Heart right ventricle (tissue), 16 donors: ENCODE results near the gene DUSP1. TPM values are rescaled to one million over a fixed set of nuclear protein-coding genes. Genes with fewer than 3 reads are reported as not detected.

Source experiments
- ATAC-seq, 8 donors: fragments of 200-7000 bp; cut with Tn5 transposase; one replicate each; pipeline ENCODE4 v1.9.1; 2020; ENCODE audit warnings: mild to moderate bottlenecking in 8 of 8, moderate library complexity in 8 of 8, moderate number of reproducible peaks in 1 of 8
- DNase-seq, 2 donors: peaks; one replicate each; pipeline ENCODE4 v3.0.0-alpha.2; 2020
- H3K27ac ChIP-seq, 10 donors: fragments of 200-600 bp; sonication (generic) in 2 of 10; one replicate each; pipeline versions ENCODE4 v1.5.0 to v1.8.0; 2020 to 2022; ENCODE audit warnings: mild to moderate bottlenecking in 3 of 10
- H3K27me3 ChIP-seq, 7 donors: fragments of 200-600 bp; one replicate each; pipeline ENCODE4 v1.8.0; 2021 to 2022; ENCODE audit warnings: mild to moderate bottlenecking in 2 of 7
- H3K36me3 ChIP-seq, 9 donors: fragments of 200-600 bp; sonication (generic) in 1 of 9; one replicate each; pipeline versions ENCODE4 v1.5.0 to v1.8.0; 2020 to 2022; ENCODE audit warnings: mild to moderate bottlenecking in 2 of 9
- H3K4me1 ChIP-seq, 9 donors: fragments of 200-600 bp; sonication (generic) in 1 of 9; one replicate each; pipeline versions ENCODE4 v1.5.0 to v1.8.0; 2020 to 2022; ENCODE audit warnings: mild to moderate bottlenecking in 4 of 9
- H3K4me3 ChIP-seq, 10 donors: fragments of 200-600 bp; sonication (generic) in 2 of 10; one replicate each; pipeline versions ENCODE4 v1.5.0 to v1.8.0; 2020 to 2022; ENCODE audit warnings: mild to moderate bottlenecking in 7 of 10, moderate library complexity in 2 of 10
- H3K9me3 ChIP-seq, 11 donors: fragments of 200-600 bp in 10 of 11; sonication (generic) in 2 of 11; one replicate each; pipeline versions ENCODE4 v1.5.0 to v1.8.0; 2013 to 2022; ENCODE audit warnings: mild to moderate bottlenecking in 2 of 11, control low read depth in 1 of 11, moderate library complexity in 1 of 11
- WGBS, 2 donors: extraction: QIAGEN DNeasy Blood & Tissue Kit; methylation state at CpG; one replicate each; pipeline ENCODE4 v1.1.7; 2013; ENCODE audit warnings: inconsistent platforms in 1 of 2; 5-methylcytosine and 5-hydroxymethylcytosine counted together
- intact Hi-C, 10 donors: fragments of 100-400 bp; cut with DNase I; formaldehyde crosslinking; loops; one replicate each; pipeline versions ENCODE4 v1.11.1 to v1.14.2; 2022
- polyA plus RNA-seq, 2 donors: library from polyadenylated mRNA; stranded (reverse); fragments of 200-250 nt; gene quantifications; one replicate each; pipeline ENCODE4 v1.2.3, GENCODE V29; 2013
- total RNA-seq, 10 donors: library from RNA; stranded (reverse); fragmentation: NEBNext Ultra II Directional in 3 of 10; extraction: Animal tissue kit (Norgen Biotek cat#: 25700) in 3 of 10; gene quantifications; one replicate each; pipeline versions ENCODE4 v1.2.1 to v1.2.4, GENCODE V29; 2021 to 2023
- TF ChIP-seq, protein P1 (sequence below), 9 donors: fragments of 200-600 bp; sonication (generic) in 2 of 9; IDR thresholded peaks; one replicate each; pipeline versions ENCODE4 v1.5.0 to v1.8.0; 2021 to 2022; ENCODE audit warnings: antibody characterized with exemption in 9 of 9, mild to moderate bottlenecking in 5 of 9, moderate library complexity in 1 of 9
- donor health status: Arrhythmogenic right ventricular cardiomyopathy.
- donor health status: ischemic (EF 13 %, LVEDD 7.1; RV severe dilation, severe dysfunction).
- donor health status: healthy with polysubstance abuse.
- donor health status: DM: no; HTN: yes; CAD: no.
- donor health status: DM: no; HTN: no; CAD: no.
- donor health status: ischemic (EF 25% LVEDD 6.9; RV normal size, moderate dysfunction).
- donor health status: ischemic (EF 25% LVEDD 5.7; RV mildly dilated, moderate dysfunction).
- donor health status: healthy.
- donor health status: DM: yes; HTN: yes; CAD: no.
- donor health status: Ischemic cardiomyopathy.
- donor health status: ischemic (EF 35%, LVEDD 5.7; RV mildly dilated, moderate dysfunction).
- donor health status: nonischemic (EF 11% LVEDD 7.7; RV severe dilation, severe dysfunction).
- donor health status: DM: yes; HTN: yes; CAD: no.
- donor health status: PGD.
- donor health status: ischemic (EF 29% LVEDD 5.4; RV normal size, mild dysfunction).
- donor health status: nonischemic (EF 23%, LVEDD 6.1; RV moderate dilation, normal function).

The DUSP1 gene
- total and polyA plus RNA-seq, 12 donors, result 33.3 to 215 (median 125) TPM

DNA sequence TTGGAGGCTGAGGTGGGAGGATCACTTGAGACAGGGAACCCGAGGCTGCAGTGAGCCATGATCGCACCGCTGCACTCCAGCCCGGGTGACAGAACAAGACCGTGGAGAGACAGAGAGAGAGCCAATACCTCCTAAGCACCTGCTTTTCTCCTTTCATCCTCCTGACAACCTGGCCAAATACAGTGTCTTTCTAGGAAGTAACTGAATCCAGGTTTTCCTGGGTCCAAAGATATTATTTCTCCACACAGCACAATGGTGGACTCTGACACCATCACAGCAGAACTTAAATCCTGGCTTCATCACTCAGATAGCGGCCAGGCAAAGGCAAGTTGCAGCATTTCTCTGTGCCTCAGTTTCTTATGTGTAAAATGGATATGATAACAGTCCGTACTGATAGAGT is 21.9 kb downstream of the DUSP1 start:
- Histone ChIP-seq H3K4me1 (peaks cover 31 to 64% (median 46%) of the 10 kb centered on the region in 9 donors), H3K36me3 (no peaks in the 10 kb centered on the region), H3K27me3 (no peaks in the 10 kb centered on the region), H3K9me3 (peaks cover 0 to 9% (median 0%) of the 10 kb centered on the region in 11 donors), H3K27ac (peak overlapping the region; percentile 83 to 99 (median 95)), H3K4me3 (peak overlapping the region in 4 of 10 donors; percentile 8 to 33 (median 25))
- intact Hi-C loops, result loop anchor here in 3 of 10 donors (2.0 kb wide), 1 partner anchor 32 kb away; no protein-coding TSS in a partner anchor
- ATAC-seq, result no peak
- TF ChIP-seq, protein P1, sequence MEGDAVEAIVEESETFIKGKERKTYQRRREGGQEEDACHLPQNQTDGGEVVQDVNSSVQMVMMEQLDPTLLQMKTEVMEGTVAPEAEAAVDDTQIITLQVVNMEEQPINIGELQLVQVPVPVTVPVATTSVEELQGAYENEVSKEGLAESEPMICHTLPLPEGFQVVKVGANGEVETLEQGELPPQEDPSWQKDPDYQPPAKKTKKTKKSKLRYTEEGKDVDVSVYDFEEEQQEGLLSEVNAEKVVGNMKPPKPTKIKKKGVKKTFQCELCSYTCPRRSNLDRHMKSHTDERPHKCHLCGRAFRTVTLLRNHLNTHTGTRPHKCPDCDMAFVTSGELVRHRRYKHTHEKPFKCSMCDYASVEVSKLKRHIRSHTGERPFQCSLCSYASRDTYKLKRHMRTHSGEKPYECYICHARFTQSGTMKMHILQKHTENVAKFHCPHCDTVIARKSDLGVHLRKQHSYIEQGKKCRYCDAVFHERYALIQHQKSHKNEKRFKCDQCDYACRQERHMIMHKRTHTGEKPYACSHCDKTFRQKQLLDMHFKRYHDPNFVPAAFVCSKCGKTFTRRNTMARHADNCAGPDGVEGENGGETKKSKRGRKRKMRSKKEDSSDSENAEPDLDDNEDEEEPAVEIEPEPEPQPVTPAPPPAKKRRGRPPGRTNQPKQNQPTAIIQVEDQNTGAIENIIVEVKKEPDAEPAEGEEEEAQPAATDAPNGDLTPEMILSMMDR (IDR thresholded peaks at IDR 0.05), result no peak
- WGBS, 2 donors, result 87 to 90% methylated on average over 7 of the region's 7 CpGs
- DNase-seq, result no peak

DNA sequence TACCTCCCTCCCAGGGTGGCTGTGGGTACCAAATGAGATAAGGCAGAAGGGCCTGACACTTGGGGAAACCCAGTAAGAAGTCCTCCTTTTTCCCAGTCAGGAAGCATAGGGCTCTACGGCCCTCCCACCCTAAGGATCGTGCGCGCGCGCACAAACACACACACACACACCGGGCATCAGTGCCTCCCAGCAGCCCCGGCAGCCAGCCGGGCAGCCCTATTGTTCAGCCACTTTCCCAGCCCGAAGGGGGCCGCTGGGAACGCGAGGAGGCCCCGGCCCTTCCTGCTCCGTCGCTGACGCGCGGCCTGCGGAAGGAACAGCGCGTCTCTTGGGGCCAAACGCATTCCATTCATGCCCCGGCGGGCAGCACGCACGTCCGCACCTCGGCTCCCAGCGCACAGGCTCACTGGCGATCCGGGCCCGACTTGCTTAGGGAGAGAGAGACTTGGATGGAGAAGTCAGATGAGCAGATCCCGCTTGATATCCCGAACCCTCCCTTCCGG is 22.6 kb downstream of the DUSP1 start:
- intact Hi-C loops, result loop anchor here in 3 of 10 donors (1.0 to 2.0 kb wide), 2 partner anchors 17 to 32 kb away; no protein-coding TSS in a partner anchor
- peaks cover 0 to 9% (median 0%) of the 10 kb centered on the region in 11 donors for H3K9me3 ChIP-seq
- ATAC-seq (peak; percentile 77 to 92 (median 89)), DNase-seq (peak; percentile 91)
- peak overlapping the region in 6 of 10 donors; percentile 3 to 33 (median 14) for H3K4me3 ChIP-seq
- peak overlapping the region; percentile 83 to 99 (median 95) for H3K27ac ChIP-seq
- TF ChIP-seq, protein P1 (IDR thresholded peaks at IDR 0.05), result peak in 1 of 9 donors; percentile 28
- no peaks in the 10 kb centered on the region for H3K27me3 ChIP-seq
- peaks cover 31 to 69% (median 46%) of the 10 kb centered on the region in 9 donors for H3K4me1 ChIP-seq
- WGBS, 2 donors, result 13 to 18% methylated on average over 36 of the region's 36 CpGs
- no peaks in the 10 kb centered on the region for H3K36me3 ChIP-seq

DNA sequence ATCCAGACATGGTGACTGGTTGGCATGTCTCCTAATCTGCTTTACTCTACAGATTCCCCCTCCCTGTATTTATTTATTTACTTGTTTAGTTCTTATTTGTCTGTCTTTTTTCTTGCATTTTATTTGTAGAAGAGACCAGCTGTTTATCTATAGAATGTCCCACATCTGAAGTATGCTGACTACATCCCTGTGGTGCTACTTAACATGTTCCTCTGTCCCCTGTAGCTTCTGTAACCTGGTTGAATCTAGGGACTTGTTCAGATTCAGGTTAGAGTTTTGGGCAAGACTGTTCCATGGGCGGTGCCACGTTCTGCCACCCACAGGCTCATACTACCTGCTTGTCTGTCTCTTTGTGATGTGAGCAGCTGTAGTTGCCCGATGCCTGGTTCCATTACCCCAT is 23.5 kb downstream of the DUSP1 start:
- ATAC-seq, result no peak
- H3K9me3 ChIP-seq, result peaks cover 0 to 9% (median 0%) of the 10 kb centered on the region in 11 donors
- TF ChIP-seq, protein P1 (IDR thresholded peaks at IDR 0.05), result no peak
- DNase-seq, result no peak
- no peak overlapping the region for H3K4me3 ChIP-seq
- H3K4me1 ChIP-seq, result peaks cover 31 to 69% (median 46%) of the 10 kb centered on the region in 9 donors
- peak overlapping the region; percentile 83 to 99 (median 95) for H3K27ac ChIP-seq
- WGBS, 2 donors, result 62 to 66% methylated on average over 3 of the region's 3 CpGs
- no peaks in the 10 kb centered on the region for H3K36me3 ChIP-seq
- no peaks in the 10 kb centered on the region for H3K27me3 ChIP-seq
- intact Hi-C loops, result no loop called here

DNA sequence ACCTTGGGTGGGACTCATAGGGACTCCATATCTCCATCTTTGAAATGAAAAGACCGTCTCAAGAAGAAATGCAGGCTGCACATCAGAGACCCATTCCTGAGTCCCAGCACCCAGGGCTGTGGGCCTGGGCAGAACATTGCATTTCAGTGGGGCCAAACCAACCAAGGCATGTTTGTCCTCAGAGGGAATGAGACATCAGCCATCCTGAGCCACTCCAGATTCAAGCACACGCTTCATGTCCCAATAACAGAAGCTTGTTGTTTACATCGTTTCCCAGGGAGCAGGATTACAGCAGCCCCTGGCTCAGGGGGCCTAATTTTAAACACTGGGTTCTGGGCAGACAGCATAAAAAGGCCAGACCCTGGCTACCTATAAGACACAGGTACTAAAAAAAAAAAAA is 24.3 kb downstream of the DUSP1 start:
- DNase-seq, result no peak
- H3K4me1 ChIP-seq, result peaks cover 31 to 73% (median 43%) of the 10 kb centered on the region in 9 donors
- peak in 2 of 8 donors; percentile 13 to 27 for ATAC-seq
- peaks cover 0 to 9% (median 0%) of the 10 kb centered on the region in 11 donors for H3K9me3 ChIP-seq
- no peaks in the 10 kb centered on the region for H3K27me3 ChIP-seq
- H3K27ac ChIP-seq, result peak overlapping the region; percentile 83 to 99 (median 95)
- WGBS, 2 donors, result 67 to 80% methylated on average over 3 of the region's 3 CpGs
- intact Hi-C loops, result no loop called here
- no peaks in the 10 kb centered on the region for H3K36me3 ChIP-seq
- no peak overlapping the region for H3K4me3 ChIP-seq
- TF ChIP-seq, protein P1 (IDR thresholded peaks at IDR 0.05), result no peak
